Sigmoid colon (tissue), 4 donors: ENCODE results near the gene BIRC7.

Source experiments
- EP300 ChIP-seq, 4 donors: sonication (generic); formaldehyde crosslinking; IDR thresholded peaks; one replicate each; pipeline ENCODE4 v1.6.1; 2017; ENCODE audit warnings: antibody characterized with exemption in 4 of 4
- POLR2A ChIP-seq, 2 donors: fragments of 450-650 bp; IDR thresholded peaks; one replicate each; pipeline ENCODE4 v1.6.1; 2016; ENCODE audit warnings: antibody characterized with exemption in 2 of 2, mild to moderate bottlenecking in 2 of 2, moderate library complexity in 2 of 2
- POLR2AphosphoS5 ChIP-seq, 4 donors: sonication (generic); formaldehyde crosslinking; IDR thresholded peaks; one replicate each; pipeline ENCODE4 v1.6.1; 2017; ENCODE audit warnings: antibody characterized with exemption in 4 of 4
- TF ChIP-seq, protein P1 (sequence below), 4 experiments: fragments of 450-650 bp in 3 of 4; fragments of 200-600 bp in 1 of 4; IDR thresholded peaks; one replicate each; pipeline ENCODE4 v1.5.1; 2016 to 2019; ENCODE audit warnings: antibody characterized with exemption in 4 of 4, mild to moderate bottlenecking in 3 of 4, moderate library complexity in 2 of 4

DNA sequence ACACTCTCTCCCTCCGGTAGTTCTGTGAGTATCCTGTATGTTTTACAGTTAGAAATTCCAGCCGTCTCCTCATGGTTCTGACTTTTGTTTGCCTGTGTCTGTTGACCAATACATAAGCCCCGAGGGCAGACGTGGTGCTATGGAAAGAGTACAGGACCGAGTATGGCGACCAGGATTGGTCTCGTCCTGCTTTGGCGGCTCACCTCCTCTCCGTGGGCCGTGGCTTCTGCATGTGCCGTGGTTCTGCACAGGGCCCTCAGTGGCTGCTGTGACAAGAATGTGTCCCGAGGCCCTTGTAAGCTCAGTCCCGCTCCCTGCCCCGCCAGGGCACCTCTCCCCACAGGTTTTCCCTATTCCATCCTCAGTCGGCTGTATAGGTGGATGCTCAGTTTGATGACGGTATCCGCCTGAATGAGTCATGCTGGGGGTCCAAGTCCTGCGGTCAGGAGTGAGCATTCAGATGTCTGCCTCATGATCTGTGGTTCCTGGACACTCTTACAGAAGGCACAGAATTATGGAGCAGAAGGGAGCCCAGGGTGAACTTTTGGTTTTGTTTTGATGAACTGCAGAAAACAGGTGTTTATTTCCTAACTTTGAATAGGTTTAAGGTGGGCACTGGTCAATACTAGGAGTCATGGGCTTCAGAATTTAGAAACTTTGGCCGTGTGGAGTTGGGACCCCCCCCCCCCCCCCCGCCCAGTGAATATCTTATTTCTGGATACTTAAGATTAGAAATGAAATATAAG, 38.1 kb downstream of the BIRC7 start:
- TF ChIP-seq, protein P1, sequence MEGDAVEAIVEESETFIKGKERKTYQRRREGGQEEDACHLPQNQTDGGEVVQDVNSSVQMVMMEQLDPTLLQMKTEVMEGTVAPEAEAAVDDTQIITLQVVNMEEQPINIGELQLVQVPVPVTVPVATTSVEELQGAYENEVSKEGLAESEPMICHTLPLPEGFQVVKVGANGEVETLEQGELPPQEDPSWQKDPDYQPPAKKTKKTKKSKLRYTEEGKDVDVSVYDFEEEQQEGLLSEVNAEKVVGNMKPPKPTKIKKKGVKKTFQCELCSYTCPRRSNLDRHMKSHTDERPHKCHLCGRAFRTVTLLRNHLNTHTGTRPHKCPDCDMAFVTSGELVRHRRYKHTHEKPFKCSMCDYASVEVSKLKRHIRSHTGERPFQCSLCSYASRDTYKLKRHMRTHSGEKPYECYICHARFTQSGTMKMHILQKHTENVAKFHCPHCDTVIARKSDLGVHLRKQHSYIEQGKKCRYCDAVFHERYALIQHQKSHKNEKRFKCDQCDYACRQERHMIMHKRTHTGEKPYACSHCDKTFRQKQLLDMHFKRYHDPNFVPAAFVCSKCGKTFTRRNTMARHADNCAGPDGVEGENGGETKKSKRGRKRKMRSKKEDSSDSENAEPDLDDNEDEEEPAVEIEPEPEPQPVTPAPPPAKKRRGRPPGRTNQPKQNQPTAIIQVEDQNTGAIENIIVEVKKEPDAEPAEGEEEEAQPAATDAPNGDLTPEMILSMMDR (IDR thresholded peaks at IDR 0.05), result no peak
- TF ChIP-seq POLR2A (IDR thresholded peaks at IDR 0.05) (no peak), POLR2AphosphoS5 (IDR thresholded peaks at IDR 0.05) (no peak), EP300 (IDR thresholded peaks at IDR 0.05) (no peak)
